ENCODE measurements around the gene TMEFF2.

Gene TMEFF2

DNA sequence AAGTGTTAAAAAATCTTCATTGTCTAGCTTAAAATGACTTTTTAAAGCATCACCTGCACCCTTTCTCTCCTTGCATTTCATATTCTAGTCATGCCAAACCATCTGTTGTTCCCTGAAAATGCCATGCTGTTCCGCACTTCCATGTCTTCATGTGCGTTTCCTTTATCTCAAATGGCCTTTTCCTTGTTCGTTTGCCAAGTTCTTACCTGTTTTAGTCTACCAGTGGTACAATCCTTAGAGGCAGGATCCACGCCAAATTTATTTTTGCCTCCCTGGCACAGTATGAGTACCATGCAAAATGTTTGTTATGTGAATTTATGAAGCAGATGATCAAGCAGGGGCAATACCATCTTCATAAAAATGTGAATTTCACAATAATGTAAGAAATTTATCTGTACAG is 37.0 kb downstream of the TMEFF2 start:
- Histone ChIP-seq H3K4me1 (ENCODE audit: control insufficient read depth in 2 of 2, insufficient read depth in 1 of 2, low read depth in 1 of 2, low read length in 2 of 2) (no peaks in the 10 kb centered on the region), H2BK15ac (ENCODE audit: low read length) (no peak overlapping the region), H4K91ac (ENCODE audit: low read depth, low read length, poor library complexity) (no peak overlapping the region), H3K27ac (replicated peaks; ENCODE audit: low read length) (no peak overlapping the region), H2BK12ac (ENCODE audit: low read length) (no peak overlapping the region), H3K4ac (ENCODE audit: low read length) (no peak overlapping the region), H3K4me2 (ENCODE audit: insufficient read depth, low read length, poor library complexity, severe bottlenecking) (no peak overlapping the region), H3K4me3 (ENCODE audit: low read length in 2 of 2) (no peak overlapping the region), H3K14ac (ENCODE audit: low read length) (no peak overlapping the region), H2BK120ac (ENCODE audit: low read depth, low read length) (no peak overlapping the region), H3K23ac (ENCODE audit: low read depth, low read length, poor library complexity) (no peak overlapping the region), H2AFZ (ENCODE audit: low read length) (no peak overlapping the region), H4K8ac (ENCODE audit: low read depth, low read length) (no peak overlapping the region), H3K27me3 (ENCODE audit: control insufficient read depth in 3 of 3, insufficient read depth in 3 of 3, low read depth in 1 of 3, low read length in 3 of 3) (no peaks in the 10 kb centered on the region), H3K9me3 (replicated peaks in 1 of 2; ENCODE audit: control insufficient read depth in 2 of 2, insufficient read depth in 1 of 2, low read depth in 1 of 2, low read length in 2 of 2) (no peaks in the 10 kb centered on the region), H3K79me1 (ENCODE audit: low read depth, low read length) (no peaks in the 10 kb centered on the region), H3K18ac (ENCODE audit: low read length) (no peak overlapping the region), H2BK5ac (ENCODE audit: low read length) (no peak overlapping the region), H3K9ac (ENCODE audit: low read depth, low read length, poor library complexity) (no peak overlapping the region), H2AK5ac (ENCODE audit: low read depth, low read length) (no peak overlapping the region), H3K36me3 (replicated peaks in 1 of 2; ENCODE audit: control insufficient read depth in 2 of 2, insufficient read depth in 2 of 2, low read length in 2 of 2) (no peaks in the 10 kb centered on the region)
- no peak for DNase-seq (ENCODE audit: low spot score)
- no CpG with 5 or more reads among the region's 4 CpGs for WGBS, 2 donors (ENCODE audit: extremely low coverage in 2 of 2, insufficient read length in 2 of 2, insufficient replicate concordance in 1 of 2)

DNA sequence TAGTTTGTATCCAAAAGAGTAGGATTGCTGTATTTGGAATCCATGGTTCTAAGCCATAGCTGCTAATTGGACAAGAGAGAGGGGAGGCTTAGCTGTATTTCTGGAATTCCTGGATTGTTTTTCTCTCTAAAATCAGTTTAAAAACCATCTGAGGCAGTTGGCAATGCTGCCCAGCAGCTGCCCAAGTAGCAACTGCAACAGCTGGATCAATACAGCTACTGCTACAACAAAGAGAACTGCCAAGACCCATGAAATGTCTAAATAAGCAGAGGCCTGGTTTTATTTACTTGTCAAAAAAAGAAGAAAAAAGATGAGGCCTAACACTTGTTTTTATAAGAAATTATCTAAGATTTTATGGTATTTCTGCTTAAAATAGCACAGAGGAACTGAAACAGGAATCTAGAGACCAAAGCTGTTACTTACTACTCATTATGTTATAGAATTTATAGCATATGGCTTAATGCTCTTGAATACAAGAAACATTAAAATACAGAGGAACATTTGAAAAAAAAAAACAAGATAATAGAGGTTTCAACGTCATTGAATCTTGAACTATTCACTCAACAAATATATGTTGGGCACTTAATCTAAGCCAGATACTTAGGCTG is 39.1 kb downstream of the TMEFF2 start:
- Histone ChIP-seq H2BK15ac (ENCODE audit: low read length) (no peak overlapping the region), H3K14ac (ENCODE audit: low read length) (no peak overlapping the region), H3K27me3 (ENCODE audit: control insufficient read depth in 3 of 3, insufficient read depth in 3 of 3, low read depth in 1 of 3, low read length in 3 of 3) (no peaks in the 10 kb centered on the region), H3K9ac (ENCODE audit: low read depth, low read length, poor library complexity) (no peak overlapping the region), H3K36me3 (replicated peaks in 1 of 2; ENCODE audit: control insufficient read depth in 2 of 2, insufficient read depth in 2 of 2, low read length in 2 of 2) (no peaks in the 10 kb centered on the region), H2BK5ac (ENCODE audit: low read length) (no peak overlapping the region), H4K91ac (ENCODE audit: low read depth, low read length, poor library complexity) (no peak overlapping the region), H2AK5ac (ENCODE audit: low read depth, low read length) (no peak overlapping the region), H2AFZ (ENCODE audit: low read length) (no peak overlapping the region), H3K79me1 (ENCODE audit: low read depth, low read length) (no peaks in the 10 kb centered on the region), H4K8ac (ENCODE audit: low read depth, low read length) (no peak overlapping the region), H3K4ac (ENCODE audit: low read length) (no peak overlapping the region), H3K9me3 (replicated peaks in 1 of 2; ENCODE audit: control insufficient read depth in 2 of 2, insufficient read depth in 1 of 2, low read depth in 1 of 2, low read length in 2 of 2) (no peaks in the 10 kb centered on the region), H3K4me3 (ENCODE audit: low read length in 2 of 2) (no peak overlapping the region), H3K4me2 (ENCODE audit: insufficient read depth, low read length, poor library complexity, severe bottlenecking) (no peak overlapping the region), H2BK12ac (ENCODE audit: low read length) (no peak overlapping the region), H3K4me1 (ENCODE audit: control insufficient read depth in 2 of 2, insufficient read depth in 1 of 2, low read depth in 1 of 2, low read length in 2 of 2) (no peaks in the 10 kb centered on the region), H2BK120ac (ENCODE audit: low read depth, low read length) (no peak overlapping the region), H3K18ac (ENCODE audit: low read length) (no peak overlapping the region), H3K23ac (ENCODE audit: low read depth, low read length, poor library complexity) (no peak overlapping the region), H3K27ac (replicated peaks; ENCODE audit: low read length) (no peak overlapping the region)
- DNase-seq (ENCODE audit: low spot score), result no peak
- no CpG with 5 or more reads among the region's 1 CpG for WGBS, 2 donors (ENCODE audit: extremely low coverage in 2 of 2, insufficient read length in 2 of 2, insufficient replicate concordance in 1 of 2)

GRCh38 chr2:192153561-192153960 is 41.2 kb downstream of the TMEFF2 start:
- no peak overlapping the region for H3K9ac ChIP-seq (ENCODE audit: low read depth, low read length, poor library complexity)
- no peak overlapping the region for H4K8ac ChIP-seq (ENCODE audit: low read depth, low read length)
- no peaks in the 10 kb centered on the region for H3K79me1 ChIP-seq (ENCODE audit: low read depth, low read length)
- H3K4me1 ChIP-seq (ENCODE audit: control insufficient read depth in 2 of 2, insufficient read depth in 1 of 2, low read depth in 1 of 2, low read length in 2 of 2), result peaks cover 0 to under 1% of the 10 kb centered on the region in 2 donors
- no peak overlapping the region for H2AFZ ChIP-seq (ENCODE audit: low read length)
- H2BK15ac ChIP-seq (ENCODE audit: low read length), result no peak overlapping the region
- DNase-seq (ENCODE audit: low spot score), result no peak
- H2BK5ac ChIP-seq (ENCODE audit: low read length), result no peak overlapping the region
- H4K91ac ChIP-seq (ENCODE audit: low read depth, low read length, poor library complexity), result no peak overlapping the region
- no peaks in the 10 kb centered on the region for H3K27me3 ChIP-seq (ENCODE audit: control insufficient read depth in 3 of 3, insufficient read depth in 3 of 3, low read depth in 1 of 3, low read length in 3 of 3)
- H2BK12ac ChIP-seq (ENCODE audit: low read length), result no peak overlapping the region
- no peak overlapping the region for H3K4me3 ChIP-seq (ENCODE audit: low read length in 2 of 2)
- no peak overlapping the region for H2AK5ac ChIP-seq (ENCODE audit: low read depth, low read length)
- no CpG with 5 or more reads among the region's 4 CpGs for WGBS, 2 donors (ENCODE audit: extremely low coverage in 2 of 2, insufficient read length in 2 of 2, insufficient replicate concordance in 1 of 2)
- no peaks in the 10 kb centered on the region for H3K36me3 ChIP-seq (replicated peaks in 1 of 2; ENCODE audit: control insufficient read depth in 2 of 2, insufficient read depth in 2 of 2, low read length in 2 of 2)
- no peak overlapping the region for H3K27ac ChIP-seq (replicated peaks; ENCODE audit: low read length)
- no peaks in the 10 kb centered on the region for H3K9me3 ChIP-seq (replicated peaks in 1 of 2; ENCODE audit: control insufficient read depth in 2 of 2, insufficient read depth in 1 of 2, low read depth in 1 of 2, low read length in 2 of 2)
- H3K18ac ChIP-seq (ENCODE audit: low read length), result no peak overlapping the region
- no peak overlapping the region for H2BK120ac ChIP-seq (ENCODE audit: low read depth, low read length)
- H3K4me2 ChIP-seq (ENCODE audit: insufficient read depth, low read length, poor library complexity, severe bottlenecking), result no peak overlapping the region
- no peak overlapping the region for H3K14ac ChIP-seq (ENCODE audit: low read length)
- H3K4ac ChIP-seq (ENCODE audit: low read length), result no peak overlapping the region
- no peak overlapping the region for H3K23ac ChIP-seq (ENCODE audit: low read depth, low read length, poor library complexity)

- no peaks in the 10 kb centered on the region for H3K9me3 ChIP-seq (replicated peaks in 1 of 2; ENCODE audit: control insufficient read depth in 2 of 2, insufficient read depth in 1 of 2, low read depth in 1 of 2, low read length in 2 of 2)
Observed at GRCh38 chr2:192151853-192152252, 42.9 kb downstream of the TMEFF2 start.

More at GRCh38 chr2:192151853-192152252, 42.9 kb downstream of the TMEFF2 start:
- Histone ChIP-seq H3K4ac (ENCODE audit: low read length) (no peak overlapping the region), H3K79me1 (ENCODE audit: low read depth, low read length) (no peaks in the 10 kb centered on the region), H3K4me1 (ENCODE audit: control insufficient read depth in 2 of 2, insufficient read depth in 1 of 2, low read depth in 1 of 2, low read length in 2 of 2) (peaks cover 0 to 4% of the 10 kb centered on the region in 2 donors), H3K23ac (ENCODE audit: low read depth, low read length, poor library complexity) (no peak overlapping the region), H3K9ac (ENCODE audit: low read depth, low read length, poor library complexity) (no peak overlapping the region), H3K14ac (ENCODE audit: low read length) (no peak overlapping the region), H2AFZ (ENCODE audit: low read length) (no peak overlapping the region), H3K27ac (replicated peaks; ENCODE audit: low read length) (no peak overlapping the region), H3K18ac (ENCODE audit: low read length) (no peak overlapping the region), H2BK12ac (ENCODE audit: low read length) (no peak overlapping the region), H2BK120ac (ENCODE audit: low read depth, low read length) (no peak overlapping the region), H3K4me2 (ENCODE audit: insufficient read depth, low read length, poor library complexity, severe bottlenecking) (no peak overlapping the region), H4K91ac (ENCODE audit: low read depth, low read length, poor library complexity) (no peak overlapping the region), H3K4me3 (ENCODE audit: low read length in 2 of 2) (no peak overlapping the region), H2BK15ac (ENCODE audit: low read length) (no peak overlapping the region), H3K36me3 (replicated peaks in 1 of 2; ENCODE audit: control insufficient read depth in 2 of 2, insufficient read depth in 2 of 2, low read length in 2 of 2) (no peaks in the 10 kb centered on the region), H4K8ac (ENCODE audit: low read depth, low read length) (no peak overlapping the region), H2AK5ac (ENCODE audit: low read depth, low read length) (no peak overlapping the region), H2BK5ac (ENCODE audit: low read length) (no peak overlapping the region), H3K27me3 (ENCODE audit: control insufficient read depth in 3 of 3, insufficient read depth in 3 of 3, low read depth in 1 of 3, low read length in 3 of 3) (no peaks in the 10 kb centered on the region)
- no CpG with 5 or more reads among the region's 1 CpG for WGBS, 2 donors (ENCODE audit: extremely low coverage in 2 of 2, insufficient read length in 2 of 2, insufficient replicate concordance in 1 of 2)
- DNase-seq (ENCODE audit: low spot score), result no peak

Measured in neuronal stem cell (in vitro differentiated cells).